Adipose tissue (tissue), 3 donors: ENCODE measurements around the gene NFXL1. TPM values are rescaled to one million over a fixed set of nuclear protein-coding genes. Genes with fewer than 3 reads are reported as not detected.

ENCODE experiments used
- H3K27ac ChIP-seq: one replicate; pipeline ENCODE4 v1.5.1; 2013; ENCODE audit warnings: low read depth, low read length
- WGBS, 3 donors: extraction: QIAGEN DNeasy Blood & Tissue Kit; methylation state at CpG; one replicate each; pipeline ENCODE4 v1.1.7; 2013; 5-methylcytosine and 5-hydroxymethylcytosine counted together
- polyA plus RNA-seq, 3 donors: library from polyadenylated mRNA; stranded (reverse); fragments of 200-250 nt; gene quantifications; one replicate each; pipeline ENCODE4 v1.2.3, GENCODE V29; 2013
- donor health status: healthy with polysubstance abuse.
- donor health status: Bipolar disorder and iron deficiency.
- donor health status: healthy.

The NFXL1 gene
- polyA plus RNA-seq, 3 donors: 2.5 to 7.0 (median 5.2) TPM

DNA sequence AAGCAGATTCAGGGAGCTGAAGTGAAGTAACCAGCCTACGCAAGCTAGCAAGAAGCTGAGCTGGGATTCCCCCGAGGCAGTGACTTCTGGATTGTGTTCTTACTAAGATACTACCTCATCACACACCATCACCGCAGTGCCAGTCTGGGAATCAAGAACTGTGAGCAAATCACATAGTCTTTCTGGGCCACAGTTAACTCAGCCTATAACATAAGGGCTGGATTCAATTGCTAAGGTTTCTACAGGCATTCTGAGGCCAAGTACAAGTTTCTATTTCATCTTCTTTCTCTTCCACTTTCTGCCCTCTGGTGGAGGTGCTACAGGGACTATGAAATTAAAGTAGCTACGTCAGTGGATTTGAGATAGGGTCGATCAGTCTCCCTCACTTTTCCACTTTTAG, 75.1 kb downstream of the NFXL1 start:
- 50 to 79% (median 62%) methylated on average over 5 of the region's 5 CpGs for WGBS, 3 donors
- H3K27ac ChIP-seq: no peak overlapping the region

DNA sequence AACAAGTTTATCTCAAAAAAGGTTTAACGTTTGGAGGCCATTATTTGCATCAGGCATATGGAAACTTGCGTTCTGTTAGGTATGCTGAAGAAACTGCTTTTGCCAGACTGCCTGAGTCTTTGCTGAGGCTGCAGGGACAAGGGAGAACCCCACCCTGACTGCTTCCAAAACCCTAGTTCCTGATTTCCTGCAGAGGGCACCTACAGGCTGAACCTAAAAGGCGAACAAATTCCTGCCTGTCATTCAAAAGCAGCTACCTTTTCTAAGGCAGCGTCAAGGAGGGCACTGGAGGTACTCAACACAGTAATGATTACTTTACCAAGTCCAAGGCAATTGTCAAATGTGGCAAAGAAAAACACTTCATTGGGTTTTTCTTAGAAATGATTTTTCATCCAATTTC, 75.9 kb downstream of the NFXL1 start:
- no peak overlapping the region for H3K27ac ChIP-seq
- WGBS, 3 donors: 48 to 72% (median 68%) methylated on average over 4 of the region's 4 CpGs

- H3K27ac ChIP-seq: no peak within 1 kb of the TSS
- 6% methylated on average over 16 of the region's 16 CpGs for WGBS, 3 donors
These were observed 76.5 kb downstream of the NFXL1 start, which contains the start of gene CORIN for GRCh38 chr4:47837908-47838294. TSS of gene CORIN (minus strand) at chr4:47838067. CDS start at chr4:47837949, 118 bp downstream.

DNA sequence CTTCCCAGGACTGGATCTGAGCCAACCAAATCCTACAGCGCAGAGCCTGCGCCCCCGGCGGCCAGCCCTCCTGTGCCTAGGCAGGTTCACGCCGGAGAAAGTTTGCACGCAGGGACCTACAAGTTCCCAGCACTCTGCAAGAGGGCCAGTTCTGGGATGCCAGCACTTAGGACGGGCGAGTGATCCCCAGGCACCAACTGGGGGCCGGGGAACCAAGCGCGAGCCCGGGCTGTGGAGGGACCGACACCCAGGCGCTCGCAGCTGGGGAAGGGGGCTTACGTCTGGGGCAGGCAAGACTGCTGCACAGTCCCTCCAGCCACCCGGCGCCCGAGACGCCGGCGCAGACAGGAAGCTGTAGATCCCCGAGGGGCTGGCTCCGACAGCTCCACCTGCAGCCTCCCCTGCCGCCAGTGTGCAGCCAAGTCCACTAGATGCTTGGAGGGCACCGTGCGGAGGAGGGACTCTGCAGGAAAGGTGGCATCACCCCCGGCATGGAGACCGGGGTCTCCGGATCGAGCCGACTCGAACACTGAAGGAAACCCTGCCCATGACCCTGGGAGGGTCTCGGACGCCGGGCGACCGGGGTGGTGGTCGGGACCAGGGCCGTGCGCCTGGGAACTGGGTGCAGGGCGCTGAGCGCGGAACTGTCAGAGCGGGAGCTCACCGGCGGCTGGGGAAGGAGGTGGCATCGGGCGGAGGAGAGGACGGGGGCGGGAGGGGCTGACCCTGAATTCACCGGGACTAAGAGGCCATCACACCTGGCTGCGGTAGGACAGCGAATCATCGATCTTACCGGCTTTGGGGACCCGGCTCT, 77.1 kb downstream of the NFXL1 start:
- WGBS, 3 donors: 1% methylated on average over 57 to 58 of the region's 58 CpGs
- H3K27ac ChIP-seq: no peak overlapping the region

DNA sequence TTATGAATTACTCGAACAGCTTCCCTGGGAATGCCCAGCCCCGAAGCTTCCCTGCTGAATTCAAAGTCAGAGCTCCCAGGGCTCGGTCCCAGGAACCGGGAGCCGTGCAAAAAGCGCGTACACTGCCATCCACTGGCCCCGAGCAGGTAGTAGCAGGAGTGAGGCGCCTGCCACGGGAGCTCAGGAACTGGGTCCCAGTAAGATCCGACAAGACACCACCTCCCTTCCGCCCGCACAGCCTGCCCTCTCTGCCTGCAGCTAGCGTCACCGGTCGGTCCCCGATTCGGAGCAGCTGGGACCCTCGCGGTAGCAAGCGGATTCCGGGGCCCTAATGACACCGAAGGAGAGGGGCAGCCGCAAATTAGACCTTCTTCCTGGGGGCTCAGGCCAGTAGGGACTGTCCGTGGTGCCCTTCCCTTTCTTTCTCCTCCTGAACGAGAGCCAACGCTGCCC, 77.7 kb downstream of the NFXL1 start:
- 0% methylated on average over 27 of the region's 27 CpGs for WGBS, 3 donors
- no peak overlapping the region for H3K27ac ChIP-seq

GRCh38 chr4:47835494-47835893, 78.9 kb downstream of the NFXL1 start:
- 51 to 82% (median 60%) methylated on average over 2 of the region's 2 CpGs for WGBS, 3 donors
- H3K27ac ChIP-seq: no peak overlapping the region

- 59 to 71% (median 62%) methylated on average over 5 of the region's 5 CpGs for WGBS, 3 donors
- H3K27ac ChIP-seq: no peak overlapping the region
These were observed 83.2 kb downstream of the NFXL1 start for GRCh38 chr4:47831026-47831679.

DNA sequence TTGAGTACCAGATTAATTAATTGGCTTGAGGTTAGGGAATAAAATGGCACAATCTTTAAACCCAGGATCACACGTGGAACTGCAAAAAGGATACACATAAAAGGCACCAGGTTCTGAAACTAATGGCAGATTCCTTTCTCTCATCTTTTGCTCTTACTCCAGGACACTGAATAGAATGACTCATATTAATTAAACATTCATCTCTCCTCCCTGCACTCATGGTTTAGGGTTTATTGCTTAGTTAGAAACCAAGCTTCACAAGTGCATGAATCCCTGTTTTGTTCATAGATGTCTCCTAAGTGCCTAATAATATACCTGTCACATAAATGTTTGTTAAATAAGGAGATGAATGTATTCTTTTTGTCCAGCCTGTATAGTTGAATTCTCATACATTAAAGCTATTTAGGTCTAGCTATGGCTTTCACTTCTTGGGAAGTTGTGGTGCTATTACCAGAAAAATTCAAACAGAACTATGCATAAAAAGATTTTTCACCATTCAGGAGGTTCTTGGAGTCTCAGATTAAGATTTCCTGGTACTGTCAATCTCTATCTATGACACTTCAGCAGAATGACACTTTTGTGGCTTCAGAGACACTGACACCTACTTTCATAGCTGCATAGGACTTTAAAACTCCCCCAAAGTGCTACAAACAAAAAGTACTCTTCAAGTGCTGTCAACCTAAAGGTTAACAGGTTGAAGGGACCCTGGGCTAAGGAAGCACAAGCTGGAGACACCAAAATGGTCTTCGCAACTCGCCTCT, 83.9 kb downstream of the NFXL1 start:
- H3K27ac ChIP-seq: no peak overlapping the region
- 75 to 84% (median 82%) methylated on average over 3 of the region's 3 CpGs for WGBS, 3 donors

GRCh38 chr4:47829438-47829837, 84.9 kb downstream of the NFXL1 start:
- H3K27ac ChIP-seq: no peak overlapping the region

GRCh38 chr4:47827343-47828047, 86.9 kb downstream of the NFXL1 start:
- H3K27ac ChIP-seq: no peak overlapping the region
- WGBS, 3 donors: 52 to 83% (median 60%) methylated on average over 2 of the region's 2 CpGs

- WGBS, 3 donors: 41 to 60% (median 60%) methylated on average over 7 of the region's 7 CpGs
- no peak overlapping the region for H3K27ac ChIP-seq
These were observed 89.5 kb downstream of the NFXL1 start for GRCh38 chr4:47824840-47825239.

GRCh38 chr4:47819178-47819577, 95.2 kb downstream of the NFXL1 start:
- H3K27ac ChIP-seq: no peak overlapping the region
- 29 to 92% (median 38%) methylated on average over 1 of the region's 1 CpG for WGBS, 3 donors

GRCh38 chr4:47817275-47817674, 97.1 kb downstream of the NFXL1 start:
- H3K27ac ChIP-seq: no peak overlapping the region

DNA sequence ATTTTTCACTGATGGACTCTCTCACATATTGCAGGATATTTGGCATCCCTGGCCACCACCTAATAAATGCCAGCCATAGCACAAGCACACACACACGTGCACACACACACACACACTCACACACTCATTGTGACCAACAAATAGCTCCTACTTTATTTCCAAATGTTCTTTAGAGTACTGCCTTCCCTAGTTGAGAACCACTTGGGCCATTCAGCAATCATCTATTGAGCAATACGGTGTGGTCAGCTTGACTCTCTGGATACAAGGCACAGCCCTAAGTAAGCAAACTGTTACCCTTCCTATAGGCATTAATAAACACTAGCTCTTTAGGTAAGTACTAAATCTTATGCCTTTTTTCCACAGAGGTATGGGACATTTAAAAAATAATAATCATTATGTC, 97.6 kb downstream of the NFXL1 start:
- WGBS, 3 donors: 83 to 96% (median 85%) methylated on average over 2 of the region's 2 CpGs
- no peak overlapping the region for H3K27ac ChIP-seq

- no peak overlapping the region for H3K27ac ChIP-seq
- 83 to 88% (median 87%) methylated on average over 6 of the region's 6 CpGs for WGBS, 3 donors
These were observed 99.6 kb downstream of the NFXL1 start for GRCh38 chr4:47814618-47815295.

DNA sequence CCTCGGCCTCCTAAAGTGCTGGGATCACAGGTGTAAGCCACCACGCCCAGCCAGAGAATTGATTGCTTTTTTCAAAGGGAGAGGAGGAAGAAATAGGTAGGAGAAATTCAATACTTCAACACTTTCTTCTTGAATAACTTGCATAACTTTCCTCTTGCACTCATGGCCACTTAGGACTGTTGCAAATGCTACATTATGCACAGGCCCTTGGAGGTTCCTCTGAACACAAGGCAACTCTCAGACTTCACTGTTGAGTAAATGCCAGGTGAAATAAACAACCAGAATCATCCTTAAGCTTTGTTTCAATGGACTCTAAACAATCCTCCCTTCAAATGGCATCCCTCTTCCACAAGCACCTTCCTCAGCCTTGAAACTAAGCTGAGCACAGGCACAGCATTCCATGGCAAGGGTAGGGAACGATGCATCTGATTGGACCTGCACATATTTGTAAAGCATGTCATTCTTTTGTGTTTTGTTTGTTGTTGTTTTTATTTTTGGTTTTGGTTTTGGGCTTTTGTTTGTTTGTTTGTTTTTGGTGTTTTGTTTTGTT, 104.7 kb downstream of the NFXL1 start:
- 80 to 88% (median 87%) methylated on average over 3 of the region's 3 CpGs for WGBS, 3 donors
- no peak overlapping the region for H3K27ac ChIP-seq

- WGBS, 3 donors: 93 to 97% (median 95%) methylated on average over 7 of the region's 7 CpGs
- H3K27ac ChIP-seq: no peak overlapping the region
These were observed 109.8 kb downstream of the NFXL1 start for GRCh38 chr4:47804598-47804997.

DNA sequence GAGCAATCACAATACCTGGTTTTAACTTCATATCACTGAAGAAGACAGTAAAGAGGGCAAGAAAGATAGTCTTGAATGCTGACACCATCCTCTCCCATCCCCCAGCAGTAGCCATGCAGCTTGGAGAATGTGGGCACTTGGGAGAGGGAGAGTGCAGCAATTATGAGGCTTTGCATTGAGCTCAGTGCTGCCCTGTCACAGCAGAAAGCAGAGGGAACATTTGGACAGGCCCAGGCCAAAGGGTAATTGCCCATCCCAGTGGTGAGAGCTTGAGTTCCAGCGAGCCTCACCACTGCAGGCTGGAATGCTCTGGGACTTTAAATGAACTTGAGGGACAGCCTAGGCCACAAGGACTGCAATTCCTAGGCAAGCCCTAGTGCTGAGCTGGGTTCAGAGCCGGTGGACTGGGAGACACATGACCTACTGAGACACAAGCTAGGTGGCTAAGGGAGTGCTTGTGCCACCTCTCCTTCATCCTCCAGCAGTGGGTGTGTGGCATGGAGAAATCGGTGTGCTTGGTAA, 112.8 kb downstream of the NFXL1 start:
- no peak overlapping the region for H3K27ac ChIP-seq
- WGBS, 3 donors: 79 to 85% (median 85%) methylated on average over 3 of the region's 3 CpGs
